ENCODE data around the gene ASIC5. TPM values are rescaled to one million over a fixed set of nuclear protein-coding genes. Genes with fewer than 3 reads are reported as not detected.

The ASIC5 gene
- total and polyA plus RNA-seq, 8 donors = 0.07 TPM; not detected in 7

DNA sequence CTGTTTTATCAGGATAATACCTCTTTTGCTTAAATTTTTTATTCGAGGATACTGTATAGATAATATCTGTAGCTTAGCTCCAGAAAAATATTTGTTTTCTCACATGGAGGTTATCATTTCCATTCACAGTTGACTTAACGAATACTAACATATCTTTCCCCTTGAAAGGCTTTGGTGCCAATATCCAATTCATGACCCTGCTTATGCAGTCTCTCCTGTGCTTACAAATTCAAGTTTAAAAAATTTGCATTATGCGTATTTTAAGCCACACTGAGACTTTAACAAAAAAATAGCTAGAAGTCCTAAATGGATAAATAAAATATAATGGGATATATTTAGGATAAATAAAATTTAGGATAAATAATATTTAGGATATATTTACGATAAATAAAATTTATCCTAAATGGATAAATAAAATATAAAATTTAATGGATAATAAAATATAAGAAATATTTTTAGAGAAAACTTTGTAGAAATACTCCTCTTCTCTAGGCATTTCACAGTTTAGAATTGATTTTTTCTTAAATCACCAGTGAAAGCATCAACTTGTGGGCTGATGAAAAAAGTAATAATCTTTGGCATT lies 84.7 kb downstream of the ASIC5 start:
- DNase-seq = no peak
- H3K27me3 ChIP-seq = no peaks in the 10 kb centered on the region
- intact Hi-C loops (cut with DNase I) = no loop called here
- TF ChIP-seq, protein P1, sequence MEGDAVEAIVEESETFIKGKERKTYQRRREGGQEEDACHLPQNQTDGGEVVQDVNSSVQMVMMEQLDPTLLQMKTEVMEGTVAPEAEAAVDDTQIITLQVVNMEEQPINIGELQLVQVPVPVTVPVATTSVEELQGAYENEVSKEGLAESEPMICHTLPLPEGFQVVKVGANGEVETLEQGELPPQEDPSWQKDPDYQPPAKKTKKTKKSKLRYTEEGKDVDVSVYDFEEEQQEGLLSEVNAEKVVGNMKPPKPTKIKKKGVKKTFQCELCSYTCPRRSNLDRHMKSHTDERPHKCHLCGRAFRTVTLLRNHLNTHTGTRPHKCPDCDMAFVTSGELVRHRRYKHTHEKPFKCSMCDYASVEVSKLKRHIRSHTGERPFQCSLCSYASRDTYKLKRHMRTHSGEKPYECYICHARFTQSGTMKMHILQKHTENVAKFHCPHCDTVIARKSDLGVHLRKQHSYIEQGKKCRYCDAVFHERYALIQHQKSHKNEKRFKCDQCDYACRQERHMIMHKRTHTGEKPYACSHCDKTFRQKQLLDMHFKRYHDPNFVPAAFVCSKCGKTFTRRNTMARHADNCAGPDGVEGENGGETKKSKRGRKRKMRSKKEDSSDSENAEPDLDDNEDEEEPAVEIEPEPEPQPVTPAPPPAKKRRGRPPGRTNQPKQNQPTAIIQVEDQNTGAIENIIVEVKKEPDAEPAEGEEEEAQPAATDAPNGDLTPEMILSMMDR (IDR thresholded peaks at IDR 0.05) = no peak
- H3K27ac ChIP-seq = no peak overlapping the region
- no peak for ATAC-seq
- H3K4me3 ChIP-seq = no peak overlapping the region
- no peaks in the 10 kb centered on the region for H3K9me3 ChIP-seq
- no peaks in the 10 kb centered on the region for H3K36me3 ChIP-seq
- H3K4me1 ChIP-seq = peaks cover 4 to 8% of the 10 kb centered on the region in 2 donors

DNA sequence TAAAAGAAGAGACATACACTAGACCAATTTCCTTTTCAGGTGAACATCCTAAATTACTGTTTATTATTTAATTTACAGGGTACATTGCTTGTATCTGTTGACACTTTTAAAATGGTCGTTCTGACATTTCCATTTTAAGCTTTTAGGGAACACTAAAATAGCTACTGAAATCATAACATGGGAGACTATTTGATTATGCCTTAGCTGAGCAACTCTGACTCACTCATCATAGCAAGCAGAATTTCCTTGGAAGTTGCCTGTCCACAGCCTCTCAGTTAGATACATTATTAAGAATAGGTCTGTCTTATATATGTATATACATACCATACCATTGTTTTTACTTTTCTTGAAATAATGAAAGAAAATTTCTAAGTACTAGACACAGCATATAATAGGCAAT lies 85.3 kb downstream of the ASIC5 start:
- intact Hi-C loops (cut with DNase I) = no loop called here
- H3K9me3 ChIP-seq = no peaks in the 10 kb centered on the region
- TF ChIP-seq, protein P1 (IDR thresholded peaks at IDR 0.05) = no peak

More for the DNA sequence above, 85.3 kb downstream of the ASIC5 start:
- Histone ChIP-seq H3K4me1 (peaks cover 4 to 8% of the 10 kb centered on the region in 2 donors), H3K4me3 (no peak overlapping the region), H3K36me3 (no peaks in the 10 kb centered on the region), H3K27me3 (no peaks in the 10 kb centered on the region), H3K27ac (no peak overlapping the region)
- no peak for DNase-seq
- no peak for ATAC-seq

Other genes with a start within 250 kb of the ASIC5 start
- 10 to 100 TPM; 78.0 to 92.7 TPM for gene GUCY1A1, start 199.4 kb downstream of the ASIC5 start, total RNA-seq
- gene GUCY1A1, start 199.4 kb downstream of the ASIC5 start, polyA plus RNA-seq (ENCODE audit: insufficient read length in 6 of 6) = 100 to 1,000 TPM; 110 to 155 (median 119) TPM
- gene GUCY1B1, start 107.3 kb downstream of the ASIC5 start, total RNA-seq = 10 to 100 TPM; 20.8 to 23.2 TPM
- 10 to 100 TPM; 44.4 to 55.6 (median 49.4) TPM for gene GUCY1B1, start 107.3 kb downstream of the ASIC5 start, polyA plus RNA-seq (ENCODE audit: insufficient read length in 6 of 6)
- gene TDO2, start 37.4 kb upstream of the ASIC5 start, total RNA-seq = 10 to 100 TPM in 1 of 2 donors, 1 to 10 TPM in 1; 7.4 to 13.4 TPM
- gene TDO2, start 37.4 kb upstream of the ASIC5 start, polyA plus RNA-seq (ENCODE audit: insufficient read length in 6 of 6) = 10 to 100 TPM; 28.5 to 52.4 (median 33.3) TPM
- gene CTSO, start 87.6 kb upstream of the ASIC5 start, total RNA-seq = 10 to 100 TPM; 20.9 to 28.7 TPM
- gene CTSO, start 87.6 kb upstream of the ASIC5 start, polyA plus RNA-seq (ENCODE audit: insufficient read length in 6 of 6) = 10 to 100 TPM; 49.3 to 63.8 (median 60.0) TPM

All from left lung (tissue), 10 donors.